SU-DHL-6 (cell line): ENCODE data around the gene MYZAP.
"Not testable (repeated sequence)": the region's sequence is repeated elsewhere in the genome, so short reads cannot be mapped to it uniquely, and the experiment has no call there.

Experiments used
- H2AFZ ChIP-seq: fragments of 200-600 bp; sonication (generic); 2 replicates; pipeline ENCODE4 v1.6.1; 2014; ENCODE audit warnings: low read depth, mild to moderate bottlenecking, moderate library complexity, mixed read lengths, antibody characterized with exemption, low read length; ENCODE audit not compliant: severe bottlenecking
- H3F3A ChIP-seq: fragments of 200-600 bp; shearing (Covaris generic); 2 replicates; pipeline ENCODE4 v1.6.0; 2016; ENCODE audit warnings: antibody characterized with exemption, mild to moderate bottlenecking; ENCODE audit not compliant: insufficient read depth
- H3K27ac ChIP-seq: fragments of 200-600 bp; sonication (generic); 2 replicates; pipeline ENCODE4 v1.5.1; 2016; ENCODE audit warnings: low read depth, mild to moderate bottlenecking, low read length, moderate library complexity, mixed read lengths
- H3K27me3 ChIP-seq: fragments of 200-600 bp; sonication (generic), shearing (Covaris generic); 2 replicates; pipeline ENCODE4 v1.6.0; 2014; ENCODE audit warnings: mild to moderate bottlenecking, low read length
- H3K36me3 ChIP-seq: fragments of 200-600 bp; sonication (generic); 2 replicates; pipeline ENCODE4 v1.6.1; 2014; ENCODE audit warnings: mild to moderate bottlenecking, low read length, mixed read lengths
- H3K4me2 ChIP-seq: fragments of 300-600, 200-600 bp; shearing (Covaris generic), sonication (generic); 2 replicates; pipeline ENCODE4 v1.6.0; 2014; ENCODE audit warnings: low read length, low read depth, mild to moderate bottlenecking; ENCODE audit not compliant: poor library complexity, severe bottlenecking
- H3K4me3 ChIP-seq: fragments of 200-600 bp; sonication (generic); 2 replicates; pipeline ENCODE4 v1.5.1; 2014; ENCODE audit warnings: antibody characterized with exemption, low read length, mild to moderate bottlenecking, mixed read lengths; ENCODE audit not compliant: insufficient read depth, poor library complexity, severe bottlenecking
- H3K79me2 ChIP-seq: fragments of 200-600 bp; sonication (generic); 2 replicates; pipeline ENCODE4 v1.6.1; 2014; ENCODE audit warnings: mild to moderate bottlenecking, low read length, moderate library complexity; ENCODE audit not compliant: insufficient read depth
- H3K9ac ChIP-seq: fragments of 200-600 bp; sonication (generic); 2 replicates; pipeline ENCODE4 v1.7.0; 2014; ENCODE audit warnings: mild to moderate bottlenecking, low read length
- H3K9me2 ChIP-seq: fragments of 200-600 bp; sonication (generic); replicated peaks from 2 replicates; pipeline ENCODE4 v1.6.1; 2014; ENCODE audit warnings: low read length; ENCODE audit not compliant: insufficient read depth
- H3K9me3 ChIP-seq: fragments of 200-600 bp; sonication (generic); 2 replicates; pipeline ENCODE4 v1.6.1; 2014; ENCODE audit warnings: low read length, mixed read lengths; ENCODE audit not compliant: insufficient read depth
- H4K20me1 ChIP-seq: fragments of 200-600 bp; sonication (generic); 2 replicates; pipeline ENCODE4 v1.6.1; 2014; ENCODE audit warnings: low read depth, mild to moderate bottlenecking, antibody characterized with exemption, low read length, moderate library complexity, mixed read lengths
- EZH2phosphoT487 ChIP-seq: fragments of 200-600 bp; sonication (generic), shearing (Covaris generic); conservative IDR thresholded peaks from 2 replicates; pipeline ENCODE4 v1.6.1; 2018; ENCODE audit warnings: mild to moderate bottlenecking, antibody characterized with exemption, low read length, moderate library complexity, mixed read lengths
- TF ChIP-seq, protein P1 (sequence below): fragments of 200-600 bp; sonication (generic); IDR thresholded peaks from one replicate; pipeline ENCODE4 v1.5.1; 2017; ENCODE audit warnings: antibody characterized with exemption, mild to moderate bottlenecking, low read length, moderate library complexity; ENCODE audit not compliant: insufficient read depth, poor library complexity, severe bottlenecking

The MYZAP gene

GRCh38 chr15:57614241-57614640 is 22.5 kb downstream of the MYZAP start:
- TF ChIP-seq EZH2phosphoT487 = no peak
- TF ChIP-seq, protein P1, sequence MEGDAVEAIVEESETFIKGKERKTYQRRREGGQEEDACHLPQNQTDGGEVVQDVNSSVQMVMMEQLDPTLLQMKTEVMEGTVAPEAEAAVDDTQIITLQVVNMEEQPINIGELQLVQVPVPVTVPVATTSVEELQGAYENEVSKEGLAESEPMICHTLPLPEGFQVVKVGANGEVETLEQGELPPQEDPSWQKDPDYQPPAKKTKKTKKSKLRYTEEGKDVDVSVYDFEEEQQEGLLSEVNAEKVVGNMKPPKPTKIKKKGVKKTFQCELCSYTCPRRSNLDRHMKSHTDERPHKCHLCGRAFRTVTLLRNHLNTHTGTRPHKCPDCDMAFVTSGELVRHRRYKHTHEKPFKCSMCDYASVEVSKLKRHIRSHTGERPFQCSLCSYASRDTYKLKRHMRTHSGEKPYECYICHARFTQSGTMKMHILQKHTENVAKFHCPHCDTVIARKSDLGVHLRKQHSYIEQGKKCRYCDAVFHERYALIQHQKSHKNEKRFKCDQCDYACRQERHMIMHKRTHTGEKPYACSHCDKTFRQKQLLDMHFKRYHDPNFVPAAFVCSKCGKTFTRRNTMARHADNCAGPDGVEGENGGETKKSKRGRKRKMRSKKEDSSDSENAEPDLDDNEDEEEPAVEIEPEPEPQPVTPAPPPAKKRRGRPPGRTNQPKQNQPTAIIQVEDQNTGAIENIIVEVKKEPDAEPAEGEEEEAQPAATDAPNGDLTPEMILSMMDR = no peak
- no peak overlapping the region for H3K9ac ChIP-seq
- no peak overlapping the region for H3K4me3 ChIP-seq
- no peaks in the 10 kb centered on the region for H3K9me3 ChIP-seq
- H3F3A ChIP-seq = no peaks in the 10 kb centered on the region
- no peak overlapping the region for H3K27ac ChIP-seq
- no peak overlapping the region for H3K4me2 ChIP-seq
- H3K79me2 ChIP-seq = no peaks in the 10 kb centered on the region
- no peaks in the 10 kb centered on the region for H3K36me3 ChIP-seq
- H3K9me2 ChIP-seq = no peaks in the 10 kb centered on the region
- H3K27me3 ChIP-seq = no peaks in the 10 kb centered on the region
- H2AFZ ChIP-seq = no peak overlapping the region
- no peaks in the 10 kb centered on the region for H4K20me1 ChIP-seq

DNA sequence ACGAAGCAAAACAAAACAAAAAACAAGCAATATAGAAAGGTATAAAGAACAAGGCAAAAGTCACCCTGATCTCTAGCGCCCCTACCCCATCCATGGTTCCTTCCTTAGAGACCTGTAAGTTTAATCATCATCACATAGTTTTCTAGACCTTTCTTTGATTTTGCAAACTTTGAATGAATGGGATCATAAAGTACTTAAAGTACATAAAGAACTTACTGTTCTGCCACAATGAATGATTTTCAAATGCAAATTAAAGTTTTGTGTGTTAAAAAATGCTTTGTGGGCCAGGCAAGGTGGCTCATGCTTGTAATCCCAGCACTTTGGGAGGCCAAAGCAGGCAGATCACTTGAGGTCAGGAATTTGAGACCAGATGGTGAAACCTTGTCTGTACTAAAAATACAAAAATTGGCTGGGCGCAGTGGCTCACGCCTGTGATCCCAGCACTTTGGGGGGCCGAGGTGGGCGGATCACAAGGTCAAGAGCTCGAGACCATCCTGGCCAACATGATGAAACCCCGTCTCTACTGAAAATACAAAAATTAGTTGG is 24.3 kb downstream of the MYZAP start:
- not testable (repeated sequence) for H4K20me1 ChIP-seq, H3K36me3 ChIP-seq, H3K4me2 ChIP-seq, H3K9me2 ChIP-seq, H3K27me3 ChIP-seq, H3K9me3 ChIP-seq, H3K4me3 ChIP-seq, H3K27ac ChIP-seq, H3F3A ChIP-seq, H2AFZ ChIP-seq, H3K79me2 ChIP-seq, H3K9ac ChIP-seq

GRCh38 chr15:57618325-57618724 is 26.6 kb downstream of the MYZAP start:
- no peak overlapping the region for H3K9ac ChIP-seq
- H3K9me2 ChIP-seq = no peaks in the 10 kb centered on the region
- no peak overlapping the region for H2AFZ ChIP-seq

DNA sequence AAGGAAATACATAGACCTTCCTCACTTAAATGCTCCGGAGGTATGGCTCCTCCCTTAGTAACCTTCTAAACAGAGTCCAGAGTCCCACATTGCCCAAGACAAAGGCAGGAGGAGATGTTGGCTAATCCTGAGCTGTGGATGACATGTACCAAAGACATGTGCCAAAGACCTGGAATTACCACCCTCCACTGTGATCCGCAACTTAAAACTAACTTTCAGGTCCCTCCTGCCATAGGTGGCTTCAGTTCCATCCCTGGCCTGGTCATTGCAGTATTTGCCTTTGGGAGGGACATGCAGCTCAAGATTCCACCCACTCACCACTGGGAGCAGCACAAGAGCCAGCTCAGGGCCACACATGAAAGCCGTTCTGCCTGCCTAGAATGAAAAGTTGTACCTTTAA is 28.0 kb downstream of the MYZAP start:
- H3K27ac ChIP-seq = no peak overlapping the region
- no peaks in the 10 kb centered on the region for H3K79me2 ChIP-seq
- H3F3A ChIP-seq = no peaks in the 10 kb centered on the region
- H3K36me3 ChIP-seq = no peaks in the 10 kb centered on the region
- H3K9me3 ChIP-seq = no peaks in the 10 kb centered on the region
- no peak overlapping the region for H3K4me2 ChIP-seq
- no peak overlapping the region for H3K9ac ChIP-seq
- H3K4me3 ChIP-seq = no peak overlapping the region
- TF ChIP-seq, protein P1 = no peak
- no peak for TF ChIP-seq EZH2phosphoT487
- H3K27me3 ChIP-seq = no peaks in the 10 kb centered on the region
- no peaks in the 10 kb centered on the region for H4K20me1 ChIP-seq
- H3K9me2 ChIP-seq = no peaks in the 10 kb centered on the region
- H2AFZ ChIP-seq = no peak overlapping the region

More at GRCh38 chr15:57618325-57618724, 26.6 kb downstream of the MYZAP start:
- Histone ChIP-seq H3K9me3 (no peaks in the 10 kb centered on the region), H3K4me2 (no peak overlapping the region), H3K27me3 (no peaks in the 10 kb centered on the region), H3K4me3 (no peak overlapping the region), H3F3A (no peaks in the 10 kb centered on the region), H3K36me3 (no peaks in the 10 kb centered on the region), H4K20me1 (no peaks in the 10 kb centered on the region), H3K79me2 (no peaks in the 10 kb centered on the region), H3K27ac (no peak overlapping the region)
- no peak for TF ChIP-seq EZH2phosphoT487
- TF ChIP-seq, protein P1 = no peak
